Ascending aorta (tissue), 2 donors: ENCODE results near the gene NFATC3. TPM values are rescaled to one million over a fixed set of nuclear protein-coding genes. Genes with fewer than 3 reads are reported as not detected.

ENCODE experiments used
- DNase-seq, 2 donors: peaks; one replicate each; pipeline ENCODE4 v3.0.0-alpha.2; 2019; ENCODE audit warnings: low spot score in 2 of 2
- H3K27ac ChIP-seq, 2 donors: fragments of 200-600 bp; sonication (generic); one replicate each; pipeline ENCODE4 v1.5.1; 2016 to 2017; ENCODE audit warnings: mild to moderate bottlenecking in 1 of 2
- H3K27me3 ChIP-seq: fragments of 200-600 bp; sonication (generic); one replicate; pipeline ENCODE4 v1.5.1; 2017
- H3K36me3 ChIP-seq, 2 donors: fragments of 200-600 bp; sonication (generic); one replicate each; pipeline ENCODE4 v1.5.1; 2016
- H3K4me1 ChIP-seq, 2 donors: fragments of 200-600 bp; sonication (generic); one replicate each; pipeline ENCODE4 v1.5.1; 2016 to 2017; ENCODE audit warnings: mild to moderate bottlenecking in 1 of 2
- H3K4me3 ChIP-seq, 2 donors: fragments of 200-600 bp; sonication (generic); one replicate each; pipeline ENCODE4 v1.5.1; 2016 to 2017; ENCODE audit warnings: mild to moderate bottlenecking in 1 of 2
- H3K9me3 ChIP-seq, 2 donors: fragments of 200-600 bp; sonication (generic); one replicate each; pipeline ENCODE4 v1.5.1; 2016
- CTCF ChIP-seq, 3 experiments: fragments of 200-600 bp in 2 of 3; fragments of 450-650 bp in 1 of 3; sonication (generic) in 2 of 3; IDR thresholded peaks; one replicate each; pipeline ENCODE4 v1.5.1; 2016 to 2019; ENCODE audit warnings: antibody characterized with exemption in 3 of 3, mild to moderate bottlenecking in 1 of 3, moderate library complexity in 1 of 3
- intact Hi-C: fragments of 100-400 bp; cut with DNase I; formaldehyde crosslinking; loops from one replicate; pipeline ENCODE4 v1.15.1; 2023
- total RNA-seq: library from RNA; depleted of rRNA; stranded (reverse); fragments of >200 nt; gene quantifications from one replicate; pipeline ENCODE4 v1.1.0, GENCODE V29; 2016

The NFATC3 gene
- total RNA-seq, 1 donor from 2014 or later: 36.4 TPM

DNA sequence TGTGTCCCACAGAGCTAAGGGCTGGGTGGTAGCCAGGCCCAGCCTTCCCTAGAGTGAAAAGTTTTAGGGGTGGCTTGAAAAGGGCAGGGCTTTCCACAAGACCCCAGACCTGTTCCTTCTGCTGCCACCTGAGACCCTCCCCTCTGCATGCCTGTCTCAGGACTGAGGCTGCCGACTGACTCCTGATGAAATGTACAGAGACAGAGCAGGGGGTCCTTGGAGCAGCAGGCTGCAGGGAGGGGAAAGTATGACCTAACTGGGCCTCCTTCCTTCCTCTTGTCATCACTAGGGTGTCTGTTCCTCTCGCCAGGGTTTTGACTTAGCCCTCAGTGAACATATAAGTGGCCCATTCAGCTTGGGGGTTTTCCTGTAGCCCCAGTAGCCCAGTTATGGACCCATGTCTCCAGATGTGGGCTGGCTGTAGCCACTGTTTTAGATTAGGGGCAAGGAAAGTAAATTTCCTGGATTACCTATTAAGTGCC lies 14.9 kb upstream of the NFATC3 start:
- Histone ChIP-seq H3K36me3 (peaks cover 14 to 42% of the 10 kb centered on the region in 2 donors), H3K4me1 (peaks cover 9 to 12% of the 10 kb centered on the region in 2 donors), H3K4me3 (no peak overlapping the region), H3K27me3 (no peaks in the 10 kb centered on the region), H3K27ac (no peak overlapping the region), H3K9me3 (no peaks in the 10 kb centered on the region)
- TF ChIP-seq CTCF (IDR thresholded peaks at IDR 0.05): no peak
- no peak for DNase-seq
- intact Hi-C loops: no loop called here

DNA sequence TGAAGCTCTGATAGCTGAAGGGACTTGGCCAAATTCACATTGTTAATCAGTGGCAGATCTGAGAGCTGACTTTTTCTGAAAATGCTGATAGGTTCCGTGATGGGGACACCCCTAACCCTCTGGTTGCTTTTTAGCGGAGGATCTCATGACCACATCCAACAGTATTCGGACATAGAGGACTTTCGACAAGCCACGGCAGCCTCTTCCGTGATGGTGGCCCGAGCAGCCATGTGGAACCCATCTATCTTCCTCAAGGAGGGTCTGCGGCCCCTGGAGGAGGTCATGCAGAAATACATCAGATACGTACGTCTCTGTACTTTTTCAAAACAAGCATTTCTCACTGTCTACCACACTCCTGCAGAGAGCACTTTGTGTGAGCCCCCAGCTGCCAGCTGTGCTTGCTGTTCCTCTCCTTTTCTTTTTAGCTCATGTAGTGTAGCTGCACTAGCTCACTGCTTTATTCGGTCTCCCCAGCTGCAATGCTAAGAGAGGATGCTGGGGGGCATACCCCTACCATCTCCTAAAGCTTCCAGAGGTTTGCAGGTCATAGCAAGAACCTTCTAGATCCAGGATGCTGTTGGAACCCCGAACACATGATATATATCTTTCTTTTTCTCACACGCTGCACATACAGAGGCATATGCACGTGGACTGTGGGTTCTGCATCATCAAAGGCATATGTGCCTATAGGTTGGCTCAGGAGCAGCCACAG lies 14.2 kb upstream of the NFATC3 start:
- H3K4me3 ChIP-seq: no peak overlapping the region
- DNase-seq: peak in 1 of 2 donors; percentile 22

DNA sequence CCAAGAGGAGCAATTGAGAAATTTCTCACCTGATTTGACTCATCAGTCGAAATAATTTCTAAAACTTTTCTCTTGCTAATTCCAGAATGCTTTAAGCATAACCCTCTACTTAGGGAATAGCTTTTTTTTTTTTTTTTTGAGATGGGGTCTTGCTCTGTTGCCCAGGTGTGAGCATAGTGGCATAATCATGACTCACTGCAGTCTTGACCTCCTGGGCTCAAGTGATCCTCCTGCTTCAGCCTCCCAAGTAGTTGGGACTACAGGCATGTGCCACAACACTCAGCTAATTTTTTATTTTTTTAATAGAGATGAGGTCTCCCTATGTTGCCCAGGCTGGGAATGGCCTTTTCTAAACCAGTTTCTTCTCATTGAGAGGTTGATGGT lies 13.7 kb upstream of the NFATC3 start:
- Histone ChIP-seq H3K27me3 (no peaks in the 10 kb centered on the region), H3K36me3 (peaks cover 14 to 53% of the 10 kb centered on the region in 2 donors), H3K4me3 (no peak overlapping the region), H3K4me1 (no peaks in the 10 kb centered on the region), H3K9me3 (no peaks in the 10 kb centered on the region), H3K27ac (no peak overlapping the region)
- no peak for TF ChIP-seq CTCF (IDR thresholded peaks at IDR 0.05)
- no peak for DNase-seq
- intact Hi-C loops: no loop called here

More for the DNA sequence above, 14.2 kb upstream of the NFATC3 start:
- Histone ChIP-seq H3K36me3 (peaks cover 14 to 48% of the 10 kb centered on the region in 2 donors), H3K27ac (no peak overlapping the region), H3K27me3 (no peaks in the 10 kb centered on the region), H3K9me3 (no peaks in the 10 kb centered on the region), H3K4me1 (peaks cover 3 to 5% of the 10 kb centered on the region in 2 donors)
- TF ChIP-seq CTCF (IDR thresholded peaks at IDR 0.05): no peak
- intact Hi-C loops: no loop called here

DNA sequence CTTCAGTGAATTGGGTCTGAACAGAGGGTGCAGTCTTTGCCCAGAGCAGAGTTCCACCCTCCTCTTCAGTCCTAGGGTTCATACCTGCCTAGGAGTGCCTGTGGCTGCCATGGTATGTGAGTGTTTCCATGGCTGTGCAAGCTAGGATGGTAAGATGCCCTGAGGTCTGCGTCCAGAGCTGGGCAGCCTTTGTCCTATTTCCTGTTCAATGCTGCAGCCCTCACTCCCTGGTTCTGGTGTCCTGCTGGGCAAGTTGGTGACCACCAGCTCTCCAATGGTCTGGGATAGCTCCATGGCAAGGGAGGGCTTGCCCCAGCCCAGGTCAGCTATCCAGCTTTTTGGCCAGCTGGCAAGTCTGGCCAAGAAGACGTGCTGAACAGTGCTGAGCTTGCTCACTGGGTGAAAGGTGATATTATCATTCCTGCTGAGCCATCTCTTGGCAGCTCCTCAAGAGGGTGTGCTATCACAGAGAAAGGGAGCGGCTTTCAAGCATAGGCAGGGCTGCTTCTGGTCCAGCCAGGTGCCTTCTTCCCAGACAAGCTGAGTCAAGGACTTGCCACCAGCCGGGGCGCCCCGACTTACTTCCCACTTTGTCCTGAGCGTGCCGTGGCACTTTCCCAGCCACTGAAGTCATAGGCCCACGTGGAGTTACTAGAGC lies 13.0 kb upstream of the NFATC3 start:
- DNase-seq: peak in 1 of 2 donors; percentile 63
- Histone ChIP-seq H3K36me3 (peaks cover 14 to 60% of the 10 kb centered on the region in 2 donors), H3K4me3 (no peak overlapping the region), H3K27me3 (no peaks in the 10 kb centered on the region), H3K27ac (no peak overlapping the region), H3K4me1 (no peaks in the 10 kb centered on the region), H3K9me3 (no peaks in the 10 kb centered on the region)
- no peak for TF ChIP-seq CTCF (IDR thresholded peaks at IDR 0.05)
- intact Hi-C loops: no loop called here

DNA sequence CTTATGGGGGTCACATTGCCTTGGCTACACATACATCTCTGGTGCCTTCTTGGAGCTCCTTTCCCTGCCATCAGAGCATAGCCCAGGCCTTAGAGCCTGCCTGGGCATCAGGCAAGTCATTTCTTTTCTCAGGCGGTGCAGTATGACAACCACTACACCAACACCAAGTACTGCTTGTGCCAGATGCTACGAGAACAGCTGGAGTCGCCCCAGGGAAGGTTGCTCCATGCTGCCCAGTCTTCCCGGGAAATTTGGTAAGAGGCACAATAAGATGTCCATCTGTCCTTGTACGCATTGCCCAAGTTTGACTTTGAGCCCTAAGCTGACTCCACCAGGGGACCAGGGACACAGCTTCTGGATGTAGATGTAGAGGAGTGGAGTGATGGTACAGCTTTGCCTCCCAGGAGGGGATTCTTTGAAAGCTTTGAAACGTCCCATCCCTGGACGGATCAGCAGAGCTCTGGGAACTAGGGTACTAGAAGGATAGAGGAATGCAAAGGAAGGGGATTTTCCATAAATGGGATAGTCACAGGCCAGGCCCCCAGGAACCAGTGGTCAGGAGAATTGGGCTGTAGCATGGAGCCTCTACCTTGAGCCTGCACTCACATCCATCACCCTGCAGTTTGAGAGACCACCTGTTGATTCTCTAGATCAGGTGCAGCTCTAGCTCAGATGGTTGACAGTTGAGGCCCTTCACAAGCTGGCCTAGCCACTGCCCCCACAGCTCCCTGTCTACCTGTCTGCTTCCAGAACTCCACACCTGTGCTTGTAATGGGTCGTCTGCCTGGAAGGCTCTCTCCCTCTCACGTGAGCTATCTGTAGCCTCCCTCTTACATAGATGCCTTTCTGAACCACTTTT lies 11.0 kb upstream of the NFATC3 start:
- H3K36me3 ChIP-seq: peaks cover 14 to 68% of the 10 kb centered on the region in 2 donors
- no peak overlapping the region for H3K27ac ChIP-seq
- no peak overlapping the region for H3K4me3 ChIP-seq
- intact Hi-C loops: no loop called here
- no peaks in the 10 kb centered on the region for H3K27me3 ChIP-seq
- H3K4me1 ChIP-seq: no peaks in the 10 kb centered on the region
- no peak for TF ChIP-seq CTCF (IDR thresholded peaks at IDR 0.05)
- DNase-seq: peak in 1 of 2 donors; percentile 19
- H3K9me3 ChIP-seq: no peaks in the 10 kb centered on the region
